IPS-18a (cell line): ENCODE results near the gene CDC42BPA.
"Not testable (repeated sequence)": the region's sequence is repeated elsewhere in the genome, so short reads cannot be mapped to it uniquely, and the experiment has no call there.

ENCODE experiments used
- H3K27ac ChIP-seq: one replicate; pipeline ENCODE4 v1.5.1; 2013; ENCODE audit warnings: low read length
- H3K27me3 ChIP-seq: one replicate; pipeline ENCODE4 v1.6.1; 2013; ENCODE audit warnings: mild to moderate bottlenecking, low read length; ENCODE audit not compliant: control insufficient read depth, insufficient read depth
- H3K36me3 ChIP-seq: one replicate; pipeline ENCODE4 v1.6.1; 2013; ENCODE audit warnings: low read depth, low read length; ENCODE audit not compliant: control insufficient read depth
- H3K4me1 ChIP-seq: one replicate; pipeline ENCODE4 v1.6.1; 2013; ENCODE audit warnings: low read depth, low read length; ENCODE audit not compliant: control insufficient read depth
- H3K4me3 ChIP-seq: one replicate; pipeline ENCODE4 v1.5.1; 2013; ENCODE audit warnings: low read length
- H3K9ac ChIP-seq: one replicate; pipeline ENCODE4 v1.6.1; 2013; ENCODE audit warnings: mild to moderate bottlenecking, low read length, moderate library complexity
- H3K9me3 ChIP-seq: one replicate; pipeline ENCODE4 v1.6.1; 2013; ENCODE audit warnings: low read depth, low read length; ENCODE audit not compliant: control insufficient read depth

CDC42BPA gene

GRCh38 chr1:226955857-226956256 is 362.4 kb downstream of the CDC42BPA start:
- H3K9me3 ChIP-seq, H3K27ac ChIP-seq, H3K9ac ChIP-seq, H3K4me1 ChIP-seq, H3K36me3 ChIP-seq, H3K27me3 ChIP-seq, H3K4me3 ChIP-seq: not testable (repeated sequence)

DNA sequence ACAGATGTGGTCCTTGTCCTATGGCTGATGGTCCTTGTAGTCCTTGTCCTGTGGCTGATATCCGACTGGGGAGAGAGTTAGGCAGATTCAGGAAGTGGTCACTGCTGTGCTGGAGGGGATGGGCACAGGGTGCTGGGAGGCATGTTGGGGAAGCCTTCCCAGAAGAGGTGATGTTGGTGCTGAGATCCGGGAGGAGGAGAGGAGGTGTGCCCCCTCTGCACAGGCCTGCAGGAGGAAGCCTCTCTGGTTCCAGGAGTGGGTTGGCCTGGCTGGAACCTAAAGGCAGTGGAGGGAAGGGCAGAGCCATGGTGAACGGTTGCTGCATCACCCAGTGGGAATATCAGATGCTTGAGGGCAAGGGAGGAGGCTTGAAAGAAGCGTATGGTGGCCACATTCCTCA is 363.5 kb downstream of the CDC42BPA start:
- Histone ChIP-seq H3K9me3 (no peaks in the 10 kb centered on the region), H3K27me3 (no peaks in the 10 kb centered on the region), H3K27ac (no peak overlapping the region), H3K9ac (no peak overlapping the region), H3K4me3 (no peak overlapping the region), H3K4me1 (no peaks in the 10 kb centered on the region), H3K36me3 (no peaks in the 10 kb centered on the region)

GRCh38 chr1:226954337-226954736 is 364.0 kb downstream of the CDC42BPA start:
- Histone ChIP-seq H3K9ac (no peak overlapping the region), H3K27ac (no peak overlapping the region), H3K4me1 (no peaks in the 10 kb centered on the region), H3K36me3 (no peaks in the 10 kb centered on the region), H3K9me3 (no peaks in the 10 kb centered on the region), H3K4me3 (no peak overlapping the region), H3K27me3 (no peaks in the 10 kb centered on the region)

DNA sequence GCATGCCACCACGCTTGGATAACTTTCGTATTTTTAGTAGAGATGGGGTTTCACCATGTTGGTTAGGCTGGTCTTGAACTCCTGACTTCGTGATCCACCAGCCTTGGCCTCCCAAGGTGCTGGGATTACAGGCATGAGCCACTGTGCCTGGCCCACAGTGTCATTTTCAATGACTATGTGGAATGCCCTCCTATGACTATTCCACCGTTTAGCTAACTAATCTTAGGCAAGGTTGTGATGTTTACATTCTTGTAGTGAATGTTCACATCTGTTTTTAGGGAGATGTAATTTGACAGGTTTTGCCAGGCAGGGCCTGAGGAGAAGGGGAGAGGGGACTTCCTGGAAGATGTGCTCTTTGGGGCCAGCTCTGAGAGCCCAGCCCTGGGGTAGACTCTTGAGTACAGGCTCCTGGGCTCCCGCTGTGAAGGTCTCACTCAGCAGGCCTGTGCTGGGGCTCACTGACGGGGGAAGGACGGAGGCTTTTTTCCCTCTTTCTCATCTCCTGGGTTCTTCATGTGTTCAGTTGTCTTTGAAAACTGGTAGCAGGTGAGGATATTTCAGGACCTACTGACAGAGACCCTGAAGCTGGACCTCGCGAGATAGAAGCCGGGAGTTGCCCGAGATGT is 365.0 kb downstream of the CDC42BPA start:
- Histone ChIP-seq H3K27me3 (no peaks in the 10 kb centered on the region), H3K9ac (no peak overlapping the region), H3K36me3 (no peaks in the 10 kb centered on the region), H3K4me3 (no peak overlapping the region), H3K27ac (no peak overlapping the region), H3K4me1 (no peaks in the 10 kb centered on the region), H3K9me3 (no peaks in the 10 kb centered on the region)

- Histone ChIP-seq H3K27ac (no peak overlapping the region), H3K9me3 (no peaks in the 10 kb centered on the region), H3K27me3 (no peaks in the 10 kb centered on the region), H3K36me3 (no peaks in the 10 kb centered on the region), H3K9ac (no peak overlapping the region), H3K4me1 (no peaks in the 10 kb centered on the region), H3K4me3 (no peak overlapping the region)
Observed at GRCh38 chr1:226952118-226952441, 366.2 kb downstream of the CDC42BPA start.

GRCh38 chr1:226951286-226952117 is 366.8 kb downstream of the CDC42BPA start:
- Histone ChIP-seq H3K27ac (no peak overlapping the region), H3K9me3 (no peaks in the 10 kb centered on the region), H3K4me3 (no peak overlapping the region), H3K4me1 (no peaks in the 10 kb centered on the region), H3K27me3 (no peaks in the 10 kb centered on the region), H3K9ac (no peak overlapping the region), H3K36me3 (no peaks in the 10 kb centered on the region)

DNA sequence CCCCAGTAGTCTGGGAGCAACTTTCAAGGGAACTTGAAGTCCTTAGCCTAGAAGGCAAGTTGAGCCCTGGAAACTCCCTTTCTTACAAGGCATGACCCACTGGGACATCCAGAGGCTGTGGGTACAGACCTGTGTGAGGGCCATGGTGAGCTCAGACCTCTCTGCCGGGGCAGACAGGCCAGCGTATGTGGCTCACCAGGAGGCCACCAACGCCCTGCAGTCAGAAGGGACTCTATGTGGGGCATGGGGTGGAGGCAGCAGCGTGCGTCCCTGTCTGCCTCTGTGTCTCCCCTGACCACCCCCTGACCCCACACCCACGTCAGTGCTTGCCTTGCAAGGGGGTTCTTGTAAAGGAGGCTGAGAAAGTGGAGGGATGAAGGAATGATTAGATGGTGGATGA is 367.4 kb downstream of the CDC42BPA start:
- no peak overlapping the region for H3K9ac ChIP-seq
- no peaks in the 10 kb centered on the region for H3K36me3 ChIP-seq
- H3K27ac ChIP-seq: no peak overlapping the region
- no peaks in the 10 kb centered on the region for H3K27me3 ChIP-seq
- no peak overlapping the region for H3K4me3 ChIP-seq
- no peaks in the 10 kb centered on the region for H3K9me3 ChIP-seq
- no peaks in the 10 kb centered on the region for H3K4me1 ChIP-seq

DNA sequence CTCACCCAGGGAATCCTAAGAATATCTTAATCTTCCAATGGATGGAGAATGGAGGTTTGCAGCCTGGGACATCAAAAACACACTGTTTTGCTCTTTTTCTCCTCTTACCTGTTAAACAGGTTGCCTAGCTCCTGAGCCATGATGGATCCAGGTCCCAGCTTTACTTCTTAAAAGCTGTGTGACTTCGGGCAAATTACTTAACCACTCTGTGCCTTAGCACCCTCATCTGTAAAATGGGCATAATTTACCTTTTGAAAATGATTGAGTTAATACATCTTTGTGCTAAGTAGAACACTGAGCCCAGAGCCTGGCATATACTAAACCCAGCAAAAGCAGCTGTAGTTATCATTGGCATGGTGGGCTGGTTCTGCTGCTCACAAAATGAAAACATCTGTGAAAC is 368.0 kb downstream of the CDC42BPA start:
- H3K4me1 ChIP-seq: peaks cover 5% of the 10 kb centered on the region
- H3K27ac ChIP-seq: no peak overlapping the region
- no peaks in the 10 kb centered on the region for H3K27me3 ChIP-seq
- no peak overlapping the region for H3K4me3 ChIP-seq
- H3K9ac ChIP-seq: no peak overlapping the region
- H3K36me3 ChIP-seq: no peaks in the 10 kb centered on the region
- H3K9me3 ChIP-seq: no peaks in the 10 kb centered on the region

DNA sequence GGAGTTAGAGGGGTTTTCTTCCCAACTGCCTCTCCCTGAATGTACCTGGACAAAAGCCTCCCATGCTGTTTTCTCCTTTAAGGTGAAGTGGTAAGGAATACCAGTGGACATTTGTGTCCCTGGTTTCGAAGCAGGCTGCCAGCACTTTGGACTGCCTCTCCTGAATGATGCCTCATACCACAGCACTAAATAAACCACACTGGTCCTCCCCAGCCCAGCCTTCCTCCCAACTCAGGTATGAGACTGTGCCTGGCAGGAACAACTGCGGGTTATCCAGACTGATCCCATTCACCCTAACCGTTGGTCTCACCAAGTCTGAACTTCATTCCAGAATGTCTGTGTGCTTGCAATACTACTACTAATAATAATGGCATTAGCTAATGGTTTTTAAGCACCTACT is 368.9 kb downstream of the CDC42BPA start:
- Histone ChIP-seq H3K27ac (no peak overlapping the region), H3K27me3 (no peaks in the 10 kb centered on the region), H3K4me3 (no peak overlapping the region), H3K36me3 (no peaks in the 10 kb centered on the region), H3K4me1 (peaks cover 11% of the 10 kb centered on the region), H3K9ac (no peak overlapping the region), H3K9me3 (no peaks in the 10 kb centered on the region)

DNA sequence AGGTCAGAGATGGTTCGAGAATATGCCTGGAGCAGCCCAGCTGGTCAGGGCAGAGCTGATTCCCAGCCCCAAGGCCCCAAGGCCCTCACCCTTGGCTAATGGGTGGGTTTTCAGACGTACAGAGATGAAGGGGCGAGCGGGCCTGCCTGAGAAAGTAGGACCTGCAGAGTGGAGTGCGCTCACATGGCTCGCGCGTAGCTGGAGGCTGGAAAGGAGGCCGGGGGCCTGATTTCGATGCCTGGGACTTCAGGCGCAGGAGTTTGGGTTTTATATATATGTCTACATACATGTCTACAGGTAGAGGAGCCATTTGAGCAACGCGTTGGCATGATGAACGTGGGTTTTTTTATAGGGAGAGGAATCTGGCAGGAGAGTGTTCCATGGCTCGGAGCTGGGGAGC is 369.3 kb downstream of the CDC42BPA start:
- no peak overlapping the region for H3K9ac ChIP-seq
- H3K4me1 ChIP-seq: peaks cover 11% of the 10 kb centered on the region
- H3K27ac ChIP-seq: no peak overlapping the region
- no peaks in the 10 kb centered on the region for H3K27me3 ChIP-seq
- no peak overlapping the region for H3K4me3 ChIP-seq
- no peaks in the 10 kb centered on the region for H3K9me3 ChIP-seq
- no peaks in the 10 kb centered on the region for H3K36me3 ChIP-seq

DNA sequence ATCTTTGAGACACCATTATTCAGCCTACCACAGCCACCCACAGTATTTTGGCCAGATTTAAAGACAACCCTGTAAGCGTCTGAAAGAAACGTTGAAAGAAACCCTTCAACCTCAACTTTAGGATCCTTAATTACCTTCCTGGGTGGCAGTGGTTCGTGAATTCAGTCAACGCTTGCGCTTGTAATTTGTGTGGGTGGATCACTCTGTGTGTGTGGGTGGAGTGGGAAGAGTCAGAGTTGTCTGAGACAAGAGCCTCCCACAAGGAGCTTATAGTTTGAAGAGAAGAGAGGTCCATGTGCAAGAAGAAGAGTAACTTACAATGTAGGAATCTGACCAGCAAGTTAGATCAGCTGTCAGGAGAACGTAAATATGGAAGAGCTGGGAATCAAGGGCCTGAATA is 369.8 kb downstream of the CDC42BPA start:
- Histone ChIP-seq H3K9ac (no peak overlapping the region), H3K4me3 (no peak overlapping the region), H3K27me3 (no peaks in the 10 kb centered on the region), H3K9me3 (no peaks in the 10 kb centered on the region), H3K36me3 (no peaks in the 10 kb centered on the region), H3K27ac (no peak overlapping the region), H3K4me1 (peaks cover 11% of the 10 kb centered on the region)

- Histone ChIP-seq H3K4me3 (no peak overlapping the region), H3K36me3 (no peaks in the 10 kb centered on the region), H3K9ac (no peak overlapping the region), H3K27ac (no peak overlapping the region), H3K4me1 (peaks cover 11% of the 10 kb centered on the region), H3K9me3 (no peaks in the 10 kb centered on the region), H3K27me3 (no peaks in the 10 kb centered on the region)
Observed at GRCh38 chr1:226948051-226948450, 370.2 kb downstream of the CDC42BPA start.
